GM21447 (cell line): Measurements from ENCODE around the gene CAPNS2.

ENCODE experiments used
- ATAC-seq: cut with Tn5 transposase; IDR thresholded peaks from one replicate; pipeline ENCODE4 v1.9.1; 2021; ENCODE audit not compliant: unreplicated experiment

The CAPNS2 gene

GRCh38 chr16:55566432-55567175, at the start of gene CAPNS2:
Gene CAPNS2, plus strand, starts transcription at chr16:55566684. Its CDS starts 73 bp downstream, at chr16:55566757.
- ATAC-seq = no peak

GRCh38 chr16:55521792-55522191, 44.7 kb upstream of the CAPNS2 start:
- no peak for ATAC-seq

GRCh38 chr16:55526441-55526840, 40.0 kb upstream of the CAPNS2 start:
- ATAC-seq = no peak

DNA sequence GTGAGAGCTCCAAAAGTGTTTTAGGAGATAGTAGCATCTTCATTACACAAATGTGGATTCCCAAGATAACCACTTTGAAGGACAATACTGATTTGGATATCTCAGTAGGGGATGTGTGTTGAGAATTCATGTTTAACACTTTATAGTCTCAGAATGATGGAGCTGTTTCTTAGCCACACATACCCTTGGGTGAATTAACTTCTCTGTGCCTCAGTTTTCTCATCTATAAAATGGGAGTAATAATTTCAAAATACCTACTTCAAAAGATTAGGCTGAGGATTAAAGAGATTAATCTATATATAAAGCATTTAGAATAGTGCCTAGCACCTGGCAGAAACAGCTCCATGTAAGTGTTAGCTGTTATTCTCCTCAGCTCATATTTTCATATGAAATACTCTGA, 38.6 kb upstream of the CAPNS2 start:
- no peak for ATAC-seq

- ATAC-seq = no peak
Measured at GRCh38 chr16:55529018-55529417, 37.5 kb upstream of the CAPNS2 start.

GRCh38 chr16:55530316-55530856, 36.1 kb upstream of the CAPNS2 start:
- no peak for ATAC-seq

DNA sequence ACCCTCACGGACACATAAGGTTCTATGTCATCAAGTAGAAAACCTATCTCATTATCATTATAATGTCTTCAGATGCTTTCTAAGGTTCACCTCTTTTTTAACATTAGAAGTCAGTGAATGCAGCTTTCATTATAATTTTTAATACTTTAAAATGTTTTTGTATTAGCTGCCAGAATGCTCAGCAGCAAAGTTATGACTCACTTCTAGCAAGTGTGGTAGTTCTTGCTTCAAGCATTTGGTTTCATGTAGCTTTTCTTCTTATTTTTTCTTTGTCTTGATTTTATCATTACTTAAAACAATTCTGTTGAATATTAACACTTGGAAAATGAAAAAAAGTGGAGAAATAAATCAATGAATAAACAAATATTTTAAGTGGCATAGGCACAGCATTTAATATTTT, 34.3 kb upstream of the CAPNS2 start:
- ATAC-seq = no peak

DNA sequence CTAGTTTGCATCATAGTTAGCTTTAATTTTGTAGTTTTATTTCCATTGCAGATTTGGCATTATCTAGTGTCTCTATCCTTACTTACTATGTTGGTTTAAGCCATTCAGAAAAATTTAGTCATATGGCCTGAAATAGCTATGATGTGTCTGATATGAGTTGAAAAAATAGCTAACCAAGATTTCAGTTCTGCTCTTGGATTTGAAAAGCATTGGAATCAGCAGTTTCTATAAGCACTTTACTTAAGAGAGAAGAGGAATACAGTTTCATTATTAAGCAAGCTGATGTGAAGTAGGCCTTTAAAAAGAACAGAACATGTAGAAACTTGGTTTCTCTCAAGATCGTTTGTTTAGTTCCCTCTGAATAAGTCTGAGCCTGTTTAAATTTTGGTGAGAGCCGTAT, 31.7 kb upstream of the CAPNS2 start:
- ATAC-seq = no peak

GRCh38 chr16:55539049-55539448, 27.4 kb upstream of the CAPNS2 start:
- no peak for ATAC-seq

- ATAC-seq = no peak
Measured at GRCh38 chr16:55539488-55539887, 27.0 kb upstream of the CAPNS2 start.

DNA sequence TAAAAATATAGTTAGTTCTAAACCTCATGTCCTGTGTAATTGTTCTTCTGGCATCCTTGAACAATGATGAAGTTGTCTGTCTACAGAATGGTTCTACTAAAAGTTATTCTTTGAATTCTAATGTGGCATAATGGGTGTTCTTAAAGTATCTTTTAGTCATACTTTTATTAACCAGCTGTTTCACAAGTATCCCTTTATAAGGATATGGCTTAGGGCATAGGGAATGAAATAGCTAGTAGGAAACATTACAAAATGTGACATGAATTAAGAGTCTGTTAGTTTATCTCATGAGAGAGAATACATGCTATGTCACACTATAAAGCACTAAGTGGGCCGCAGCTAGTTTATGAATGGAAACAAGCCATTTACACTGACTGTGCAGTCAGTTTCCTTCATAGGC, 26.3 kb upstream of the CAPNS2 start:
- no peak for ATAC-seq

DNA sequence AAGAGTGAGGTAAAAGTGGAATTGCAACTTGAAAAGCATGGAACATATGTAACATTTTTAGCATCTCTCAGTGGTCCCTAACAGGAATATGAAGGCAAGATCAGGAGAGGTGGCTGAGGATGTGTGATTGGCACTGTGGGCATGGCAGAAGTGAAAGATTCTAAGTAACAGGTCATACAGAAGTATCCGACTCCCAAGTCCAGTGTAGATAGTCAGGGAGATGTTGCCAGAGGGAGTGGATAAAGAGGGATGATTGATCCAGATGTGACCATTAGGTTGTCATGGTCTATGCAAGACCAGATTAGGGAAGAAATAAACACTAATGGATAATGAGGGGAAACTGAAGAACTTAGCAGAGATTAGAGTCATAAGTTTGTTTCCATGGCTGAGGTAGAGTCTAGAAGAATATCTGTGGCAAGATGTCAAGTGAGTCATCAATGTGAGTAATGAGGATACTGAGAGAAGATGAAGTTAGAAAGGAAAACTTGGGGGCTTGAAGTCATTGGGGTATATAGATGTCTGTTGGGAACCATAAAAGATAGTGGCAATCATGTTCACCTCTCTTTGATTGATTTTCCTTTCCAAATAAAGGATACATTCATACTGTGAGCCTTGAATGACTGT, 23.9 kb upstream of the CAPNS2 start:
- ATAC-seq = no peak

DNA sequence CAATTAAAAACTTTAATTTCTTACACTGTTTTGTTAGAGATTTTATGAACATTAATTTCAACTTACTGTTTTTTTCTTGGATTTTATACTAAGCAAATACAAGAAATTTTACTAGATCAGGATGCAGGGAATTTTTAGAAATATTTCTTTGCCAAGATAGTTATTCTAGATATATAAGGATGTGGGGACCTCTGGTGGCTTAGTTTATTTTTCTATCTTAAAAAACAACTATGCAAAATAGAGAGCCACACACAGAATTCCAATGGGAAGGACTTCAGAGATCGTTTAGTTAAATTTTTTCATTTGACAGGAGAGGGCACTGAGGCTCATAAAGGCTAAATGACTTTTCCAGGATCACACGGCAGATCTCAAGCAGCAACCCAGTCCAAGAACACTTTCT, 23.0 kb upstream of the CAPNS2 start:
- ATAC-seq = no peak

GRCh38 chr16:55552621-55553020, 13.9 kb upstream of the CAPNS2 start:
- ATAC-seq = no peak

DNA sequence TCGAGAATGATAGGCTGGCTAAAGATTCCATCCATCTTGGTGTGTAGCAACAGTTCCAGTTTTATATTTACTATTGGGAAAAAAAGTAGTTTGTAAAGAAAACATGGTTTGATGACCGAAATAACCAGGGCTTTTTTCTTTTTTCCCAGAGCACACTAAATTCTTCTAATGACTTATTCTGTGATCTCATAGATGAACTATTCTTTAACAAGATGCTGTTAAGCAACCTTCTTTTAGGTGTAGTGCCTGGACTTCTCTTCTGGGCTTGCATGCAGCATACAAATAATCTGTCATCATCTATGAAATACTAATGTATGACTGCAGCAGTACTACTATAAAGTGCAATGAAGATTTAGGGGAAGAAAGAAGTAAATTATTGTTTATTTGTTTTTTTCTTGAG, 11.0 kb upstream of the CAPNS2 start:
- ATAC-seq = no peak

DNA sequence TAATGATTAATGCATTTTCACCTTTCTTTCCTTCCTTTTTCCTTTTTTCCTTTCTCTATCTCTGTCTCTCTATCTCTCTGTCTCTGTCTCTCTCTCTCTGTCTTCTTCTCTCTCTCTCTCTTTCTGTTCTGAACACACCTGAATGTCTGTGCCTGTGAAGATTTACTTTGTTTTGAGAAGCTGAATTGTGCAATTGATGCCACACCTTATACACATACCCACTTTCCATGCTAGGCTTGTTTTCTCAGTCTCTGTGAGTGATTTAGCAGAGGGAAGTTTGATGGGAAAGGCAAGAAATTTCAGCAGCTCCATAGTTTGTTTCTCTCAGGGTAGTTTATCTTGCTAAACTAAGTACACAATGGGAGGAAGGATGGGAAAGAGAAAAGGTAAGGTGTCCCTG, 9.3 kb upstream of the CAPNS2 start:
- no peak for ATAC-seq

GRCh38 chr16:55559233-55559632, 7.3 kb upstream of the CAPNS2 start:
- ATAC-seq = no peak

- no peak for ATAC-seq
Measured at GRCh38 chr16:55559933-55560516, 6.5 kb upstream of the CAPNS2 start.

DNA sequence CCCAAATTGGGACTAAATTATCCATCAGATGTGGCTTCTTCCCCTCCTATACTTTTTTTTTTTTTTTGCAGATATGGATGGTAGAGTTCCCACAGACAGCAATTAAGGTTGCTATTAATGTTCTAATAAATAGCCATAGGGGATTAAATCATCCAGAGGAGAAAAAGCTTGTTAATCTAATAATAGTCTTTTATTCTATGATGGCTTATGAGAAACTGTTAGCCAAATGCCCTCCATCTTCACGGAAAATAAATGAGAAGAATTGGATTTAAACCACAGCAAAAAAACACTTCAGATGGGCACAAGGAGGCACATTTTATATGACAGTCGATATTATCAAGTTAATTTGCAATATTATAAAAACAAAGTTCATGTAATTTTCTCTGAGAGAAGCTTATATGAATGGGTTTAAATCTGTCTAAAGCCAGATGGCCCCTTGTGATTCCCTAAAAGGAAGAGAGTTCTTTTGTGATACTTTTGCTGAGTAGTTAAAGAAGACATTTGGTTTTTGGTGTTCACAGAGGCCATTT, 5.1 kb upstream of the CAPNS2 start:
- ATAC-seq = no peak

- no peak for ATAC-seq
Measured at GRCh38 chr16:55562936-55563335, 3.5 kb upstream of the CAPNS2 start.

GRCh38 chr16:55563797-55564196, 2.7 kb upstream of the CAPNS2 start:
- no peak for ATAC-seq

- ATAC-seq = no peak
Measured at GRCh38 chr16:55565086-55565485, 1.4 kb upstream of the CAPNS2 start.
